BLaER1 treated with 17β-estradiol and CSF1 and Interleukin-3, amounts not matched to agents 10 nM and 100 nM (cell line): ENCODE data around the gene DNAJC1.

Source experiments
- H3K27ac ChIP-seq, 11 experiments: shearing (Covaris generic); formaldehyde crosslinking; 2 replicates each; pipeline ENCODE4 v1.8.1; 2022
- H3K27me3 ChIP-seq, 11 experiments: shearing (Covaris generic); formaldehyde crosslinking; 2 replicates each; pipeline ENCODE4 v1.8.1; 2022
- H3K36me3 ChIP-seq, 11 experiments: shearing (Covaris generic); formaldehyde crosslinking; 2 replicates each; pipeline ENCODE4 v1.8.1; 2022
- H3K4me1 ChIP-seq, 10 experiments: shearing (Covaris generic); formaldehyde crosslinking; 2 replicates each; pipeline ENCODE4 v1.8.1; 2022
- H3K4me2 ChIP-seq, 11 experiments: shearing (Covaris generic); formaldehyde crosslinking; 2 replicates each; pipeline ENCODE4 v1.8.1; 2022
- H3K4me3 ChIP-seq, 10 experiments: shearing (Covaris generic); formaldehyde crosslinking; 2 replicates each; pipeline ENCODE4 v1.8.1; 2022
- H3K9ac ChIP-seq, 11 experiments: shearing (Covaris generic); formaldehyde crosslinking; 2 replicates each; pipeline ENCODE4 v1.8.1; 2022
- H3K9me3 ChIP-seq, 11 experiments: shearing (Covaris generic); formaldehyde crosslinking; replicated peaks in 1 of 11; 2 replicates each; pipeline ENCODE4 v1.8.1; 2022
- H4K20me1 ChIP-seq, 11 experiments: shearing (Covaris generic); formaldehyde crosslinking; 2 replicates each; pipeline ENCODE4 v1.8.1; 2022
- Cebpa-rat ChIP-seq, 11 experiments: shearing (Covaris generic); IDR thresholded peaks; 2 replicates each; pipeline ENCODE4 v1.8.1; 2022

DNAJC1 gene

GRCh38 chr10:22010973-22011408 lies 7.5 kb upstream of the DNAJC1 start:
- Histone ChIP-seq H3K4me1 (peaks cover 0 to 11% (median 5%) of the 10 kb centered on the region in 10 experiments; a peak in 7 of 20 replicates), H3K9ac (no peak overlapping the region), H4K20me1 (no peaks in the 10 kb centered on the region), H3K4me2 (no peak overlapping the region), H3K27me3 (no peaks in the 10 kb centered on the region), H3K4me3 (no peak overlapping the region), H3K9me3 (peaks cover 0 to 10% (median 0%) of the 10 kb centered on the region in 11 experiments; a peak in 5 of 22 replicates), H3K36me3 (no peaks in the 10 kb centered on the region), H3K27ac (no peak overlapping the region)
- TF ChIP-seq Cebpa-rat (IDR thresholded peaks at IDR 0.05) = no peak

GRCh38 chr10:22010539-22010938 lies 7.0 kb upstream of the DNAJC1 start:
- Histone ChIP-seq H3K9me3 (peaks cover 0 to 10% (median 0%) of the 10 kb centered on the region in 11 experiments; a peak in 5 of 22 replicates), H4K20me1 (peaks cover 0 to 2% (median 0%) of the 10 kb centered on the region in 11 experiments; a peak in 1 of 22 replicates), H3K9ac (no peak overlapping the region), H3K4me1 (peaks cover 2 to 16% (median 9%) of the 10 kb centered on the region in 10 experiments), H3K4me3 (no peak overlapping the region), H3K27ac (no peak overlapping the region), H3K27me3 (no peaks in the 10 kb centered on the region), H3K36me3 (no peaks in the 10 kb centered on the region), H3K4me2 (no peak overlapping the region)
- TF ChIP-seq Cebpa-rat (IDR thresholded peaks at IDR 0.05) = no peak

DNA sequence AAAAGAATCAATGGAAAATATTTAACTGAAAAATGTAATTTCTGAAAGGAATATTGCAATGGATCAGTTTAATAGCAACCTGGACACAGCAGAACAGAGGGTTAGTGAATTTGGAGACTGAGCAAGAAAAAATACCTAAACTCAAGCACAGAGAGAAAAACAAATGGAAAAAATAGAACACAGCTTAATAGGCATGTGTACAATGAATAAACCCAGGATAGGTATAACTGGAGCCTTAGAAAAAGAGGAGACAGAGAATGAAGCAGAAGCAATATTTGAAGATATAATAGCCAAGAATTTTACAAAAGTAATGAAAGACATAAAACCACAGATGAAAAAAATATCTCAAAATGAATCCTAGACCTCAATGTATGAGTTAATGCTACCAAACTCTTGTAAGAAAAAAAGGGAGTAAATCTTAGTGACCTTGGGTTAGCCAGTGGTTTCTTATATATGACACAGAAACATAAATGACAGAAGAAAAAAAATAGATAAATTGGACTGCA lies 2.9 kb upstream of the DNAJC1 start:
- H3K4me2 ChIP-seq = peak overlapping the region in 3 of 11 experiments; percentile 5 to 96 (median 96); a peak in 5 of 22 replicates
- H3K27me3 ChIP-seq = peaks cover 0 to 15% (median 13%) of the 10 kb centered on the region in 11 experiments; a peak in 17 of 22 replicates
- no peak for TF ChIP-seq Cebpa-rat (IDR thresholded peaks at IDR 0.05)
- no peak overlapping the region for H3K27ac ChIP-seq
- no peak overlapping the region for H3K4me3 ChIP-seq
- H4K20me1 ChIP-seq = peaks cover 0 to 16% (median 6%) of the 10 kb centered on the region in 11 experiments; a peak in 6 of 22 replicates
- H3K9me3 ChIP-seq = peaks cover 0 to 10% (median 0%) of the 10 kb centered on the region in 11 experiments; a peak in 5 of 22 replicates
- H3K36me3 ChIP-seq = no peaks in the 10 kb centered on the region
- H3K4me1 ChIP-seq = peaks cover 29 to 45% (median 35%) of the 10 kb centered on the region in 10 experiments
- no peak overlapping the region for H3K9ac ChIP-seq

GRCh38 chr10:22005763-22006162 lies 2.2 kb upstream of the DNAJC1 start:
- H3K27me3 ChIP-seq = peaks cover 0 to 20% (median 15%) of the 10 kb centered on the region in 11 experiments; a peak in 17 of 22 replicates
- no peak for TF ChIP-seq Cebpa-rat (IDR thresholded peaks at IDR 0.05)
- peak overlapping the region in 8 of 11 experiments; percentile 7 to 76 (median 40); a peak in 12 of 22 replicates for H3K27ac ChIP-seq
- peaks cover 0 to 10% (median 0%) of the 10 kb centered on the region in 11 experiments; a peak in 5 of 22 replicates for H3K9me3 ChIP-seq
- peak overlapping the region in 4 of 10 experiments; percentile 16 to 40 (median 20); a peak in 4 of 20 replicates for H3K4me3 ChIP-seq
- H3K9ac ChIP-seq = peak overlapping the region in 7 of 11 experiments; percentile 10 to 52 (median 39); a peak in 7 of 22 replicates
- H3K4me1 ChIP-seq = peaks cover 29 to 45% (median 35%) of the 10 kb centered on the region in 10 experiments
- no peaks in the 10 kb centered on the region for H3K36me3 ChIP-seq
- peak overlapping the region; percentile 66 to 98 (median 94) for H3K4me2 ChIP-seq
- H4K20me1 ChIP-seq = peaks cover 0 to 16% (median 6%) of the 10 kb centered on the region in 11 experiments; a peak in 6 of 22 replicates

DNA sequence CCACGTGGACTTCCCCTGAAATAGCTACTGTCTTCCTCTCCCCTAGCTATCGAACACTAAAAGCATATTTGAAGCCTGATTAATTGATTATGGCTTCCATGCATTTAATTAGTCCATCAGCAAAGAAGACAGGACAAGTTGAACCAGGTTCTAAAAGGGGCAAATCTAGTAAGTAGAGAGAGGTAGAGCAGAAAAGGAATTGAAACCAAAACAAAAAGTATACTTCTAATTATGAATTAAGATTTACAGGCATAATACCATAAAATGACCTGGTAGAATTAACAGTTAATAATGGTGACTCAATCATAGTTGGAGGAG lies 393 bp upstream of the DNAJC1 start:
- Histone ChIP-seq H4K20me1 (peaks cover 0 to 17% (median 6%) of the 10 kb centered on the region in 11 experiments; a peak in 6 of 22 replicates), H3K27me3 (peaks cover 0 to 20% (median 15%) of the 10 kb centered on the region in 11 experiments; a peak in 17 of 22 replicates), H3K9ac (peak overlapping the region; percentile 73 to 84 (median 79); a peak in 20 of 22 replicates), H3K4me2 (peak overlapping the region; percentile 84 to 98 (median 94)), H3K9me3 (peaks cover 0 to 10% (median 0%) of the 10 kb centered on the region in 11 experiments; a peak in 5 of 22 replicates), H3K36me3 (no peaks in the 10 kb centered on the region), H3K4me1 (peaks cover 29 to 45% (median 35%) of the 10 kb centered on the region in 10 experiments), H3K4me3 (peak overlapping the region; percentile 69 to 86 (median 73)), H3K27ac (peak overlapping the region in 10 of 11 experiments; percentile 57 to 79 (median 74); a peak in 19 of 22 replicates)
- no peak for TF ChIP-seq Cebpa-rat (IDR thresholded peaks at IDR 0.05)

DNA sequence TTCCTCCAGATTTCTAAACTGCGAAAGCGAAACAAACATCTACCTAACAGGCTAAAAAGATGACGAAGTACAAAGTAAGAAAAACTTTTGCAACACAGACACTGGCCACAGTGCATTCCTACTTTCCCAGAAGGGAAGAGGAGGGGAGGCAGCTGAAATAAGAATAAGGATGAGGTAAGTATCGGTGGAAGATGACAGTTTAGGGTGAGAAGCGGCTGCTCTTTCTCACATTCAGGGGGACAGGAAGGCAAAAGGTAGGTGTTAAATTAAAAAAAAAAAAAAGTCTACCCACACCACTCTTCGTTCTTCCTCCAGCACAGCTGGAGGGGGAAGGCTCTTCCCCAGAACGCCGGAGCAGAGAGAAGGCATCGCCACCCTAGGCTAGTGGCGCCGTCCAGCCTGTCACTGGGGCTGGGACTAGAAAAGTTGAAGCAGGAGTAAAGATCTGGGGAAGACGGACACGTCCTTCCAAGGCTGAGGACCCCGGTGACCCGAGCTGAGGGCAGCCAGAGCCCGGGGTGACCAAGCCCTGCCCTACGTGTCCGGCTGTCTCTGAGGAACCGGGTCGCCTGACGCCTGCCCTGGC lies 846 bp downstream of the DNAJC1 start:
- peaks cover 0 to 17% (median 6%) of the 10 kb centered on the region in 11 experiments; a peak in 6 of 22 replicates for H4K20me1 ChIP-seq
- peak overlapping the region; percentile 73 to 84 (median 79) for H3K9ac ChIP-seq
- H3K27ac ChIP-seq = peak overlapping the region; percentile 5 to 79 (median 73); a peak in 21 of 22 replicates
- H3K36me3 ChIP-seq = no peaks in the 10 kb centered on the region
- peaks cover 29 to 45% (median 35%) of the 10 kb centered on the region in 10 experiments for H3K4me1 ChIP-seq
- peak overlapping the region; percentile 84 to 98 (median 94) for H3K4me2 ChIP-seq
- H3K27me3 ChIP-seq = peaks cover 0 to 20% (median 15%) of the 10 kb centered on the region in 11 experiments; a peak in 17 of 22 replicates
- peaks cover 0 to 10% (median 0%) of the 10 kb centered on the region in 11 experiments; a peak in 5 of 22 replicates for H3K9me3 ChIP-seq
- peak overlapping the region; percentile 69 to 86 (median 73) for H3K4me3 ChIP-seq
- TF ChIP-seq Cebpa-rat (IDR thresholded peaks at IDR 0.05) = no peak

DNA sequence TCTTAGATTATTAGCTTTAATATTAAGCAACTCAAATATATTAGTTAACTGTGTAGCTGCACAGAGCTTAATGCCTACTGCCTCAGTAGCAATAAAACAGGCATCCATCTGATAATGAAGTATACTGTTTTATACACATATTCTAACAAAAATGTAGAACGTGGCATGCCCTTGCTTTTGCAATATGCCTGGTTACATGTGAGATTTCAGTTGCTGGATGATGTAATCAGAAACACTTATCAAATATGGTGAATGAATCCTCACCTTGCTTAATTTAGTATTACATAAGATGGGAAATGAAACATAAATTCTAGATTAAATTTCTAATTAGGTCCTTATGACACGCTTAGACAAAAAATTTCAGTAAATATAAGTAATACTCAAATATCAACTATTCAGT lies 8.0 kb downstream of the DNAJC1 start:
- no peak overlapping the region for H3K9ac ChIP-seq
- peaks cover 0 to 8% (median 0%) of the 10 kb centered on the region in 11 experiments; a peak in 4 of 22 replicates for H4K20me1 ChIP-seq
- no peak overlapping the region for H3K4me3 ChIP-seq
- H3K4me2 ChIP-seq = no peak overlapping the region
- no peak overlapping the region for H3K27ac ChIP-seq
- no peaks in the 10 kb centered on the region for H3K9me3 ChIP-seq
- TF ChIP-seq Cebpa-rat (IDR thresholded peaks at IDR 0.05) = no peak
- H3K36me3 ChIP-seq = no peaks in the 10 kb centered on the region
- no peaks in the 10 kb centered on the region for H3K27me3 ChIP-seq
- peaks cover 0 to 5% (median 0%) of the 10 kb centered on the region in 10 experiments; a peak in 2 of 20 replicates for H3K4me1 ChIP-seq

GRCh38 chr10:21993360-21994001 lies 10.0 kb downstream of the DNAJC1 start:
- H3K27ac ChIP-seq = no peak overlapping the region
- no peak for TF ChIP-seq Cebpa-rat (IDR thresholded peaks at IDR 0.05)

More at GRCh38 chr10:21993360-21994001, 10.0 kb downstream of the DNAJC1 start:
- Histone ChIP-seq H3K9ac (no peak overlapping the region), H4K20me1 (peaks cover 0 to 8% (median 0%) of the 10 kb centered on the region in 11 experiments; a peak in 4 of 22 replicates), H3K4me2 (no peak overlapping the region), H3K4me3 (no peak overlapping the region), H3K4me1 (peaks cover 0 to 5% (median 0%) of the 10 kb centered on the region in 10 experiments; a peak in 2 of 20 replicates), H3K27me3 (no peaks in the 10 kb centered on the region), H3K9me3 (no peaks in the 10 kb centered on the region), H3K36me3 (no peaks in the 10 kb centered on the region)
